ENCODE data around the gene COX4I2.
"Not testable (repeated sequence)": the region's sequence is repeated elsewhere in the genome, so short reads cannot be mapped to it uniquely, and the experiment has no call there.

COX4I2 gene

GRCh38 chr20:31606804-31607639 is 30.7 kb upstream of the COX4I2 start:
- DNase-seq (ENCODE audit: insufficient read length, low spot score) (no peak), FAIRE-seq (no peak)
- TF ChIP-seq SPI1 (IDR thresholded peaks at IDR 0.05; ENCODE audit: low read depth, low read length) (no peak), PAX5 (IDR thresholded peaks at IDR 0.05; ENCODE audit: insufficient read depth, low read length, severe bottlenecking) (no peak), TAF1 (IDR thresholded peaks at IDR 0.05; ENCODE audit: low read depth, low read length) (no peak), POLR2A (IDR thresholded peaks at IDR 0.05; ENCODE audit: low read depth, low read length) (no peak), POLR2AphosphoS5 (IDR thresholded peaks at IDR 0.05; ENCODE audit: low read depth, low read length) (no peak), POU2F2 (IDR thresholded peaks at IDR 0.05; ENCODE audit: low read depth, low read length) (no peak)

- TF ChIP-seq SPI1 (IDR thresholded peaks at IDR 0.05; ENCODE audit: low read depth, low read length) (no peak), PAX5 (IDR thresholded peaks at IDR 0.05; ENCODE audit: insufficient read depth, low read length, severe bottlenecking) (no peak), POLR2A (IDR thresholded peaks at IDR 0.05; ENCODE audit: low read depth, low read length) (no peak), TAF1 (IDR thresholded peaks at IDR 0.05; ENCODE audit: low read depth, low read length) (no peak), POU2F2 (IDR thresholded peaks at IDR 0.05; ENCODE audit: low read depth, low read length) (no peak), POLR2AphosphoS5 (IDR thresholded peaks at IDR 0.05; ENCODE audit: low read depth, low read length) (no peak)
- FAIRE-seq (no peak), DNase-seq (ENCODE audit: insufficient read length, low spot score) (no peak)
Observed at GRCh38 chr20:31607640-31608250, 30.0 kb upstream of the COX4I2 start.

DNA sequence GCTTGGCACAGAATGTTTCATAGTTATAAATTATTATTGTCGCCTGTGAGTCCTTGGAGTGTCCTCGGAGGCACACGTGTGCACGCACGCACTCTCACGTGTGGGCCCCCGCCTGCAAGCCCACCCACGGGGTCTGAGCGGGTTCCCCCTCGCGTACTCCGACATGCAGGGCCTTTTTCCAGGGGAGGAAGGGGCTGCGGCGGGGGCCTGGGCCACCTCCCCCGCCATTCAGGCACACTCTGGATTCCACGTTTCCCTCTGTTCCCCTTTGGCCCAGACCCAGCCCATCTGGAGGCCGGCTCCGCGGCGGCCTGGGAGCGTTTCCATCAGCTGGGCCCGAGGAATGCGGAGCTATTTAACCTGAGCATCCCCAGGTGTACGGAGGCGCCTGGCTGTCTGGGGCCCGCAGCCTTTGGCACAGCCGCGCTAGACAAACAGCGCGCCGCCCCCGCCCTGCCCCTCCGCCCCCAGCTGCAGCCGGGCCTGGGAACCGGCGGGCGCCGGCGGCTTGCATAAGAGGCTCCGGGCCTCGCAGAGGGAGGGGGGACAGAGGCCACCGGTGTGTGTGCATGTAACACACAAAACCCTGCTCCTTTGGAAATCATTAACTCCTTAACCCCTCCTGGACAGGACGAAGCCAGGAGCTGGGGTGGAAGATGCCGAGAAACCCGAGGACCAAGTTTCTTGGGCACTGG is 29.3 kb upstream of the COX4I2 start:
- no peak for FAIRE-seq
- no peak for DNase-seq (ENCODE audit: insufficient read length, low spot score)
- TF ChIP-seq TAF1 (IDR thresholded peaks at IDR 0.05; ENCODE audit: low read depth, low read length) = no peak
- TF ChIP-seq POLR2AphosphoS5 (IDR thresholded peaks at IDR 0.05; ENCODE audit: low read depth, low read length) = no peak
- no peak for TF ChIP-seq PAX5 (IDR thresholded peaks at IDR 0.05; ENCODE audit: insufficient read depth, low read length, severe bottlenecking)
- TF ChIP-seq POLR2A (IDR thresholded peaks at IDR 0.05; ENCODE audit: low read depth, low read length) = no peak
- TF ChIP-seq POU2F2 (IDR thresholded peaks at IDR 0.05; ENCODE audit: low read depth, low read length) = no peak
- no peak for TF ChIP-seq SPI1 (IDR thresholded peaks at IDR 0.05; ENCODE audit: low read depth, low read length)

DNA sequence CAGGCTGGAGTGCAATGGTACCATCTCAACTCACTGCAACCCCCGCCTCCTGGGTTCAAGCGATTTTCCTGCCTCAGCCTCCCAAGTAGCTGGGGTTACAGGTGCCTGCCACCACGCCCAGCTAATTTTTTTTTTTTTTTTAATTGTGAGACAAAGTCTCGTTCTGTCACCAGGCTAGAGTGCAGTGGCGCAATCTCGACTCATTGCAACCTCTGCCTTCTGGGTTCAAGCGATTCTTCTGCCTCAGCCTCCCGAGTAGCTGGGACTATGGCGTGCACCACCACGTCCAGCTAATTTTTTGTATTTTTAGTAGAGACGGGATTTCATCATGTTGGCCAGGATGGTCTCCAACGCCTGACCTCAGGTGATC is 25.5 kb upstream of the COX4I2 start:
- DNase-seq (ENCODE audit: insufficient read length, low spot score); FAIRE-seq: not testable (repeated sequence)

DNA sequence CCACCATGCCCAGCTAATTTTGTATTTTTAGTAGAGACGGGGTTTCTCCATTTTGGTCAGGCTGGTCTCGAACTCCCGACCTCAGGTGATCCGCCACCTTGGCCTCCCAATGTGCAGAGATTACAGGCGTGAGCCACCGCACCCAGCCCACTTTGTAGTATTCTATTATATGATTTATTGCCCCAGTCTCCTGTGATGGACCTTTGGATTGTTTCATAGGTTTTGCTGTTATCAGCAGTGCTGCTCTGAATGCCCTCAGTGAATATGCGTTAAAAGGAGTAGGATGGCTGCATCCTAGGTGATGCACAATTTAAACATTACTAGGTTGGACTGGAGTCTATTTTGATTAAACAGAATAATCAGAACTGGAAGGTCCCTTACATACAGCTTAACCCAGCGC is 22.3 kb upstream of the COX4I2 start:
- FAIRE-seq = no peak
- TF ChIP-seq POLR2AphosphoS5 (IDR thresholded peaks at IDR 0.05; ENCODE audit: low read depth, low read length) (no peak), SPI1 (IDR thresholded peaks at IDR 0.05; ENCODE audit: low read depth, low read length) (no peak), POU2F2 (IDR thresholded peaks at IDR 0.05; ENCODE audit: low read depth, low read length) (no peak), PAX5 (IDR thresholded peaks at IDR 0.05; ENCODE audit: insufficient read depth, low read length, severe bottlenecking) (no peak), TAF1 (IDR thresholded peaks at IDR 0.05; ENCODE audit: low read depth, low read length) (no peak), POLR2A (IDR thresholded peaks at IDR 0.05; ENCODE audit: low read depth, low read length) (no peak)
- no peak for DNase-seq (ENCODE audit: insufficient read length, low spot score)

DNA sequence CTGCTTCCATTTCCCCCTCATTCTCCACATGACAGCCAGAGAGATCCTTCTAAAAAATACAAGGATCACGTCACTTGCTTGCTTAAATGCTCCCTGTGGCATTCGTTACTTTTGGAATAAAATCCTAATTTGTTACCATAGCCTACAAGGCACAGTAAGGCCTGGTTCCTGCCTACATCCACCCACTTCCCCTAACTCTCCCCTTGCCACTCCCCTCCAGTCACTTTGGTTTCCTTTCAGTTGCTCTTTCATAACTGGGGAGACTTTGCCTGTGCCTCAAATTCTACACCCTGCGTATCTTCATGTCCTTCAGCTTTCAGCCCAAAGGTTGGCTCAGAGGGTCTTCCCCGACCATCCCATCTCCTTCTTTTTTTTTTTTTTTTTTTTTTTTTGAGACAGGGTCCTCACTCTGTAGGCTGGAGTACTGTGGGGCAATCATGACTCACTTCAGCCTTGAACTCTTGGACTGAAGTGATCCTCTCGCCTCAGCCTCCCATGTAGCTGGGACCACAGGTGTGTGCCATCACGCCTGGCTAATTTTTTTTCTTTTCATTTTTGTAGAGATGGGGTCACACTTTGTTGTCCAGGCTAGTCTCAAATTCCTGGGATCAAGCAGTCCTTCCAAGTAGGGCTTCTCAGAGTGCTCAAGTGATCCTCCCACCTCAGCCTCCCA is 20.1 kb upstream of the COX4I2 start:
- FAIRE-seq (peak; percentile 43), DNase-seq (ENCODE audit: insufficient read length, low spot score) (no peak)
- TF ChIP-seq SPI1 (IDR thresholded peaks at IDR 0.05; ENCODE audit: low read depth, low read length) = peak; percentile 78
- no peak for TF ChIP-seq PAX5 (IDR thresholded peaks at IDR 0.05; ENCODE audit: insufficient read depth, low read length, severe bottlenecking)
- TF ChIP-seq TAF1 (IDR thresholded peaks at IDR 0.05; ENCODE audit: low read depth, low read length) = no peak
- no peak for TF ChIP-seq POU2F2 (IDR thresholded peaks at IDR 0.05; ENCODE audit: low read depth, low read length)

DNA sequence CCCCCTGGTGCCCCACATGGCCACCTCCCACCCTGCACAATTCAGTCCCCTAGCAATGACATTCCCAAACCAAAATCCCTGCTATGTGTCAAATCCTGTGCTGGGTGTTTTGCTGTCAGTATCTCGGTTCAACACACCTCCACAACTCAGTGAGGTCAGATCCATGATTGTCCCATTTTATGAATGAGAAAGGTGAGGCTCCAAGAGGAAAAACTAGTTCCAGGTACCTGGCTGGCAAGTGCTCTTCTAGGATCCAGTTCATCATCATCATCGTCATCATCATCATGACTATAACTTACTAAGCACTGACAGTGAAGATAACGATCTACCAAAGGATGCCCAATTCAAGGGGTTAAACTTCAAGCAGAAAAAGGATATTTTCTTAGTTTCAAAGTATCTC is 17.5 kb upstream of the COX4I2 start:
- no peak for TF ChIP-seq POLR2AphosphoS5 (IDR thresholded peaks at IDR 0.05; ENCODE audit: low read depth, low read length)
- no peak for TF ChIP-seq PAX5 (IDR thresholded peaks at IDR 0.05; ENCODE audit: insufficient read depth, low read length, severe bottlenecking)
- TF ChIP-seq SPI1 (IDR thresholded peaks at IDR 0.05; ENCODE audit: low read depth, low read length) = no peak
- no peak for FAIRE-seq
- no peak for DNase-seq (ENCODE audit: insufficient read length, low spot score)

GRCh38 chr20:31623123-31623505 is 14.6 kb upstream of the COX4I2 start:
- FAIRE-seq; DNase-seq (ENCODE audit: insufficient read length, low spot score): not testable (repeated sequence)

DNA sequence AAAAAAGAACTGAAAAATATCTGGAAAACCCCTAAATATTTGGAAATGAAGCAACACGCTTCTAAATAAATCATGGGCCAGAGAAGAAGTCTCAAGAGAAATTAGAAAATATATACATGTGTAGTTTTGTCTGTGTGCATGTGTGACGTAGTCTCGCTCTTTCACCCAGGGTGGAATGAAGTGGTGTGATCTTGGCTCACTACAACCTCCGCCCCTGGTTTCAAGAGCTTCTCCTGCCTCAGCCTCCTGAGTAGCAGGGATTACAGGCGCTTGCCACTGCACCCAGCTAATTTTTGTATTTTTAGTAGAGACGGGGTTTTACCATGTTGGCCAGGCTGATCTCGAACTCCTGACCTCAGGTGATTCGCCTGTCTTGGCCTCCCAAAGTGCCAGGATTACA is 11.2 kb upstream of the COX4I2 start:
- DNase-seq (ENCODE audit: insufficient read length, low spot score); FAIRE-seq: not testable (repeated sequence)

DNA sequence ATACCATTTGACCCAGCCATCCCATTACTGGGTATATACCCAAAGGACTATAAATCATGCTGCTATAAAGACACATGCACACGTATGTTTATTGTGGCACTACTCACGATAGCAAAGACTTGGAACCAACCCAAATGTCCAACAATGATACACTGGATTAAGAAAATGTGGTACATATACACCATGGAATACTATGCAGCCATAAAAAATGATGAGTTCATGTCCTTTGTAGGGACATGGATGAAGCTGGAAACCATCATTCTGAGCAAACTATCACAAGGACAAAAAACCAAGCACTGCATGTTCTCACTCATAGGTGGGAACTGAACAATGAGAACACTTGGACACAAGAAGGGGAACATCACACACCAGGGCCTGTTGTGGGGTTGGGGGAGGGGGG is 9.7 kb upstream of the COX4I2 start:
- not testable (repeated sequence) for DNase-seq (ENCODE audit: insufficient read length, low spot score); FAIRE-seq
